HG03175 (cell line): ENCODE data around the gene PIP4K2A.
"Not testable (repeated sequence)": the region's sequence is repeated elsewhere in the genome, so short reads cannot be mapped to it uniquely, and the experiment has no call there.

Experiments used
- ATAC-seq: cut with Tn5 transposase; IDR thresholded peaks from one replicate; pipeline ENCODE4 v1.9.1; 2021; ENCODE audit warnings: mild to moderate bottlenecking, moderate library complexity; ENCODE audit not compliant: unreplicated experiment

Gene PIP4K2A

GRCh38 chr10:22720667-22721066 is 6.3 kb upstream of the PIP4K2A start:
- no peak for ATAC-seq

DNA sequence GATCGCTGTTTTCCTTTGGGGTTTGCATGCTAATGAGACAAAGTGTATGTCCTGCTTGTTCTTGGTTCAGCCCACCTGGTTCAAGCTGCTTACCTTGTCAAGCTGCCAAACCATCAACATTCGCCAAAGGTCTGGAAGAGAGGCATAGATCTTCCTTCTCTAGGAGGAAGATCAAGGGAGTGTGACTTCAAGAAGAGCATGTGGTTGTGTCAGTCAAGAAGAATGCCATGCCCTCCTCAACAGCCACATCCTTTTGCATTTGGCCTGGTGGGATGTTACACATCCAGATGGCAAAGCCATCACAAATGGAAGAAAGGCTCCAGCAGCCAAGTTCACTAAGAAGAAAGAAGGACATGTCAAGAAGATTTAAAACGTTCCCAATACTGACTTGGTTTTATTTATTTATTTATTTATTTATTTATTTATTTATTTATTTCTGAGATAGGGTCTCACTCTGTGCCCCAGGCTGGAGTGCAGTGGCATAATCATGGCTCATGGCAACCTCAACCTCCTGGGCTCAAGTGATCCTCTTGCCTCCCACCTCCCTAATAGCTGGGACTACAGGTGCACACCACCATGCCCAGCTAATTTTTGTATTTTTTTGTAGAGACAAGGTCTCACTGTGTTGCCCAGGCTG is 5.1 kb upstream of the PIP4K2A start:
- ATAC-seq: no peak

DNA sequence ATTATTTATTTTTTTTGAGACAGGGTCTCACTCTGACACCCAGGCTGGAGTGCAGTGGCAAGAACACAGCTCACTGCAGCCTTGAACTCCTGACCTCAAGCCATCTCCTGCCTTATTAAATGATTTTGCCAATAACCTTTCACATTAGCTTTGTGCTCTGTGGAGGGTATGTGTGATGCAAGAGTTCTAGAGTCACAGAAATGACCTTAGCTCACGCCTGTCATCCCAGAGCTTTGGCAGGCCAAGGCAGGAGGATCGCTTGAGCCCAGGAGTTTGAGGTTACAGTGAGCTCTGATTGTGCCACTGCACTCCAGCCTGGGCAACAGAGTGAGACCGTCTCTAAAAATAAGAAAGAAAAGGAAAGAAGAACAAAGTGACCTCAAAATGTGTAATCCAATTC is 4.3 kb upstream of the PIP4K2A start:
- not testable (repeated sequence) for ATAC-seq

DNA sequence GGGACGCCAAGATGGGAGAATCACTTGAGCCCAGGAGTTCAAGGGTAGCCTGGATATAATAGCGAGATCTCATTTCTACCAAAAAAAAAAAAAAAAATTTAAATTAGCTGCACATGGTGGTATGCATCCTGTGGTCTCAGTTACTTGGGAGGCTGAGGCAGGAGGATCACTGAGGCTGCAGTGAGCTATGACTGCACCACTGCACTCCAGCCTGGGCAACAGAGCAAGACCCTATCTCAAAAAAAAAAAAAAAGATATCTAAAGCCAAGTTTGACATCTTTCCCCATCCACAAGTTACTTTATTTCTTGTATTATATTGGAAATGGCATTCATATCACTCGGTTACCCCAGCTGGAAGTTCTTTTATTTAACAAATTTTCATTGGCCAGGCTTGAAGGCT is 3.4 kb upstream of the PIP4K2A start:
- ATAC-seq: no peak

DNA sequence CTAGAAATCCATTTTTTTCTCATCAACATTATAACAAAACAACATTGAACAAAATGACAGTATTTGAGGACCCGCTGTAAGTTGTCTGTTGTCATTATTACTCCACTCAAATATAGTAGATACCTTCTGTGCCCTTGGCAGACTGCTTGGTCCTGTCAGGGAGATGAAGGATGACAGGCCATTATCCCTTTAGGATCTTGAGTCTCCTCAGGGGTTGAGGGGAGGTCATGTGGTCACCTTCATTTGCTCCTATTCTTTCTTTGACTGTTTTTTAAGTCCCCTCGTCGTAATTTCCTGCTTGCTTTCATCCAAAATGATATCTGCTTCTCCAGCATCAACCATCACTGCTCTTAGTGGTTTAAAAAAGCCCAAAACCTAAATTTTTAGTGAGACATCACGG is 2.6 kb upstream of the PIP4K2A start:
- no peak for ATAC-seq

DNA sequence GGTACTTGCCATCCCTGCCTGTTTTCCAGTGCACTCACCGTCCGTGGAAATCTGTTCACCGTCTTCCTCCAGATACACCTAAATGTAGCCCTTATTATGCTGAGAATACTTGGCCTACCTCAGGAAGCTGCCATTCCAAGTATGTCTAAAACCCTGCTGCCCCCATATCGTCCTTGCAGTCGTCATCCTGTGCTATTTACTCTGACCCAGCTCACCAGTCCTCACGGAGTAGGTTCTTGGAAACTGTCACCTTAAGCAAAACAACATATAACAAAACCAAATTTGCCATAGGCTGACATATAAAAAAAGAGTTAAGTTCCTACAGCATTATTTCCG is 880 bp upstream of the PIP4K2A start:
- ATAC-seq: no peak

DNA sequence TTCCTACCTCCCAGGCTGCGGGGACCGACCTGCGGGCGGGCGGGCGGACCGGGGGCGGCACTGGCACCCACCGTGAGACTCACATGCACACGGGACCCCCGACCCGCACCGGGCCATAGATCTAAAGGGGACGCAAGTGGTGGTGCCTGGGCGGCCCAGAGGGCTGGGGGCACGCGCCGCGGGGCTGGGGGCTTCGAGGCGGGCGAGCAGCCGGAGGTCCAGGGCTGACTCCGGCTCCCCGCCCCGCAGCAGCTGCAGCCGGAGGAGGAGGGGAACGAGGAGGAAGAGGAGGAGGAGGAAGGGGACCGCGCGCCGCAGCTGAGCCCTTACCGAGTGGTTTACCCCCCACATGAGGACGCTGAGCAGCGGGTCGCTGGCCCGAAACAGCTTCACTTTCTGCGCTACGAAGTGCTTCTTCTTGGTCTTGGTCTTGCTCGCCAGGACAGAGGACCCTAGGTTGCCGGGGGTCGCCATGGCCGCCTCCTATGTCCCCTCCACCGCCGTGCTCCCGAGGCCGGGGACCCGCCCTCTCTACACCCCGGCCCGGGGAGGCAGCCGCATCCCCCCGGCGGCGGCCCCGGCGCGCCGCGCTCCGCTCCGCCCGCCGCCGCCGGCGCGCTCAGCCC is 412 bp downstream of the PIP4K2A start:
- peak; percentile 34 for ATAC-seq

DNA sequence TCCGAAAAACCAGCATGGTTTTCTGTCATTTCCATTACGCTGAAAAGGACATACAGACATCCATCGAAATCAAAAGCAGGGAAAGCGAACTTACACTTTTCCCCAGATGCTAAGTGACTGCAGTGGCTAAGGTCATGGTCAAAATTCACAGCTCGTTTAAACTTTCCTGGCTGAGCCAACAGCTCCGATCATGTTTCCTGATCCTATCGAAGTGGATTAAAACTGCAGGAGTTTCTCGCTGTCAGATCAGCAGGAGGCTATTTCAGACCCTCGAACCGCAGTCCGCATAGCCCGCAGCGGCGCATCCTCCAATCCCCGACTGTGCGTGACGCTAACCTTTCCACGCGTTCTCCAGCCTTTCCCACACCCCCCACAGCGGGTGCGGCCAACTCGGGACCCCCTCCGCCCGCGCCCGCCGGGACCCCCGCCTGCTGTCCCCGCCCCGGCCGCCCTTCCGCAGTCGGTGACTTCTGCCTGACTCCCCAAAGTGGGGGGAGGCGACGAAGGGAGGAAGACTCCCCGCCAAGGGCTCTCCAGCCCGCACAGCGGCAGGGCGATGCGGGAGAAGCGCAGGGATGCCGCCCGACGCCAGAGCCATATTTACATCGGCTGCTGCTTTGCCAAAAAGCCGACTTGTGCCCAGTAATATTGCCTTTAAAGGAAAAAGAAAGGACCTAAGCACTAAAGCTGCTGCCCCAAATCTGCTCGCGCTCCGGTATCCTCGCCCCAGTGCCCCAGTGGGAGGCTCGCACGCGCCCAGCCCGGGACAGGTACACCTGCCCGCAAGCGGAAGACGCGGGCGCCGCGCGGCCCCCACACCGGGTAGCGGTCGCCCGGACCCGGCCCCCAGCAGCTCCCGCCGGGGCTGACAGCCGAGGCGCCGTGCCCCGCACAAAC is 1.2 kb downstream of the PIP4K2A start:
- peak; percentile 23 for ATAC-seq

- ATAC-seq: no peak
Observed at GRCh38 chr10:22712211-22712955, 2.0 kb downstream of the PIP4K2A start.

GRCh38 chr10:22711373-22711772 is 3.0 kb downstream of the PIP4K2A start:
- no peak for ATAC-seq

DNA sequence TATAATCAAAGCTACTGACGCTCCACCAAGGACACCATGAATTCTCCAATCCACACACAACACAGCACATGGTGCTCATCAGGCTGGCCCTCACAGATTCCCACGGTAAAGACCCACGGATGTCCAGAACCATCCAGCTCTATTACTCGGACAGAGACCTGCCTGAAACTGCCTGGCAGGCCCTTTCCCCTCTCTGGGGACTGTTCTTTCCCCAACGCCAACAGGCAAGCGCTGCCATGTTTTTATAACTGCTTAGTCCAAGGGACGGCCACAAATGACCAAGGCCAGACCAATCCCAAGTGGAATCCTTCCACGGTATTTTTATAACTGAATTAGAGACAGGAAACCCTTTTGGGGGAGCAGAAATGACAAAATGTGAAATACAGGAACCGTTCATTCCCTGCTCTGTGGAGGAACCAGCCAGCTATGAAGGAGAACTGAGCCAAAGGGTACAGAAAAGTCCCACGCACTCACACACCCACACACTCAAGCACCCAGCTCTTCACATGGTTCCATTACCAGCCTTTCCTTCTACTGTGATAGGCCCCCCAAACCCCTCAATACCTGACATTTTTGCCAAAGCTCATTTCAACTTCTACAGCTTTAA is 4.1 kb downstream of the PIP4K2A start:
- ATAC-seq: no peak

DNA sequence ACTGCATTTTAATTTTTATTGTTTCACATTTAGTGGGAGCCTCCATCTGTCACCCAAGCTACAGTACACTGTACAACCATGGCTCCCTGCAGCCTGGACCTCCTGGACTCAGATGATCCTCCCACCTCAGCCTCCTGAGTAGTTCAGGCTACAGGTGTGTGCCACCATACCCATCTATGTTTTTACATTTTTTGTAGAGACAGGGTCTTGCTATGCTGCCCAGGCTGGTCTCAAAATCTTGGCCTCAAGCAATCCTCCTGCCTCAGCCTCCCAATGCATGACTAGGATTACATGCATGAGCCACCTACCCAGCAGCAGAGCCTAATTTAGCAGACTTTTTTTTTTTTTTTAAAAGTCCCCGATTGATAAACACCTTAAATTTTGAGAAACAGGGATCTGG is 5.6 kb downstream of the PIP4K2A start:
- ATAC-seq: no peak

DNA sequence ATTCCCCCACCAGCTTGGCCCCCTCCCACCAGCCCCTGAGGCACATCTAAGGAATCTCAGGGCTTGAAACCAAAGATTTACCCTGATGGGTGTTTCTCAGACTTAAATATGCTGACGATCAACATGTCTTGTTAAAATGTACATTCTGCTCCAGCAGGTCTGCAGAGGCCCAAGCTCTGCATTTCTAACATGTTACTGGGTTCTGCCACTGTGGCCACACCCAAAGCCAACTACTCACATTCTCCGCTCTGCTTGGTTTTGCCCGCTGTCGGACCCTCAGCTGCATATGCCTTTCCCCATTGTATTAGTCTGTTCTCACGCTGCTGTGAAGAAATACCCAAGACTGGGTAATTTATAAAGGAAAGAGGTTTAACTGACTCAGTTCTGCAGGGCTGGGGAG is 8.9 kb downstream of the PIP4K2A start:
- ATAC-seq: no peak

GRCh38 chr10:22704942-22705341 is 9.4 kb downstream of the PIP4K2A start:
- peak; percentile 42 for ATAC-seq

GRCh38 chr10:22704471-22704911 is 9.9 kb downstream of the PIP4K2A start:
- ATAC-seq: peak; percentile 44

DNA sequence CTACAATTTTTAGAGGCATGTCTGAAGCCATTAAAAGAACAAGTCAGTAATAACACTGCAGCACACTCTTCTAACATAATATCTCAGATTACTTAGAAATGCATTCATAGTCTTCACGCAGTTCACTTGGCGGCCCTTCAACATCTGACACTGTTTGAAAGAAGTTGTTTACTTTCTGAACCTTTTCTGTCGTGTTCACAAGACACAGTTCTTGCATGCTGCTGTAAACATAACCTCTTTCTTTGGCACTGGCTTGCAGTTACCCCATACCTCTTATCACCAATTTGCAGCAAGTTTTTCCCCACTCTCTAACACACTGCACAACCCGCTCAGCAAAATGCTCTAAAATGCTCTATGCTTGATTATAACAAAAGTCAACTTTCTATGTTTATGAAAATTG is 12.0 kb downstream of the PIP4K2A start:
- no peak for ATAC-seq

GRCh38 chr10:22701132-22701826 is 13.1 kb downstream of the PIP4K2A start:
- no peak for ATAC-seq

DNA sequence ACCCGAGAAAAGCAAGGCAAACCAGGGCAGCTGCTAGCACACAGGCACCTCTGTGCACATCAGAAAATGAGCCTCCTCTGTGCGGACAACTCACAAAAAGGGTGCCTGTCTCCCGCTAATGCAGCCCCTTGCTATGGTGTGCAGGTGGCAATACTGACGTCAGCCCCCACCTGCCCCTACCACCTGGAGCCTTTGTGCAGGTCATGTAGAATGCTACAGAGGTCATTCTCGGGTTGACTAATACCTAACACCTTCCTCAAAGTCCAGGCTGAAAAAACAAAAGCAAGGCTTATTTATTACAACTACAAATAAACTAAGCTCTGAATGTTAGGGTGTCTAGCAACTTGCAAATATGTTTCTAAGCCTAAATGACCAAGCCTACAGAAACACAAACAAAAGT is 13.9 kb downstream of the PIP4K2A start:
- peak; percentile 50 for ATAC-seq

GRCh38 chr10:22699976-22700375 is 14.4 kb downstream of the PIP4K2A start:
- ATAC-seq: no peak

DNA sequence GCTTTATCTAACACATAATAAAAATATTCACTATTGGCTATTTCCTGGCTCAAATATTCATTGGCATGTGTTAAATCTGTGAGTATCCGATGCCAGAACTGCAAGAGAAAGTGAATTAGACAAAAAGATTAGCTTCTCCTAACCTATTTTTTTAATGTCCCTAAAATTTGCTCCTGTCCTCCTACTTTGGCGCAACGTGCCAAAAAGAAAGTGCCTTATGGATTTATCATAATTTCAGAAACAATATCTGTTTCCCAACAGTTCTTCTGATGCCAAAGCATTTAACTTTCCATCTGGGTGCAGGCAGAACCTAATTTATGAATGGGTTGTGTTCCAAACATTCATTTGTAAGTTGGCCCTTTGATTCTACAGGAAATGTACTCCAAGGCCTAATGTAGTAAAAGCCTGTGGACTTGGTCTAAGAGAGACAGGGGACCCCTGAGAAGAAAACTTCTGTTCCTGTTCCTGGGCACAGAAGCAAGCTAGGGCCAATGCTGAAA is 15.4 kb downstream of the PIP4K2A start:
- ATAC-seq: no peak
